ENCODE results near the gene WNT6.

Gene WNT6

DNA sequence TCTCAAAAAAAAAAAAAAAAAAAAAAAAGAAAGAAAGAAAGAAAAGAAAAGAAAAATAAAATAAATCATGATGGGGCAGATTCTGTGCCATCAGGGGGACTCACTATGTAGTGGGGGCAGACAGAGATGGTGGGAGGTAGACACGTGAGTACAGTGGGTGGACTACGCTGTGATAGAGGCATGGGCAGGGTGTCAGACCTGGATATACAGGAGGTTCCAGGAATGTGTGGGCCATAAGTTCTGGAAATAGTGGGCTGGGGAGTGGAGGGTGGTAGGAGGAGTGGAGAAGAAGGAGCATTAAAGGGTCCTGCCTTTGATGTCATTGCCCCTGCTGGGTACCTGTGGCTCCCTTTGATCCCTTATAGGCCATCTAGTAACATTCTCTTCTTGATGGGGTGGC lies 8.8 kb upstream of the WNT6 start:
- no peak for DNase-seq (ENCODE audit: low read depth)
- TF ChIP-seq, protein P1, sequence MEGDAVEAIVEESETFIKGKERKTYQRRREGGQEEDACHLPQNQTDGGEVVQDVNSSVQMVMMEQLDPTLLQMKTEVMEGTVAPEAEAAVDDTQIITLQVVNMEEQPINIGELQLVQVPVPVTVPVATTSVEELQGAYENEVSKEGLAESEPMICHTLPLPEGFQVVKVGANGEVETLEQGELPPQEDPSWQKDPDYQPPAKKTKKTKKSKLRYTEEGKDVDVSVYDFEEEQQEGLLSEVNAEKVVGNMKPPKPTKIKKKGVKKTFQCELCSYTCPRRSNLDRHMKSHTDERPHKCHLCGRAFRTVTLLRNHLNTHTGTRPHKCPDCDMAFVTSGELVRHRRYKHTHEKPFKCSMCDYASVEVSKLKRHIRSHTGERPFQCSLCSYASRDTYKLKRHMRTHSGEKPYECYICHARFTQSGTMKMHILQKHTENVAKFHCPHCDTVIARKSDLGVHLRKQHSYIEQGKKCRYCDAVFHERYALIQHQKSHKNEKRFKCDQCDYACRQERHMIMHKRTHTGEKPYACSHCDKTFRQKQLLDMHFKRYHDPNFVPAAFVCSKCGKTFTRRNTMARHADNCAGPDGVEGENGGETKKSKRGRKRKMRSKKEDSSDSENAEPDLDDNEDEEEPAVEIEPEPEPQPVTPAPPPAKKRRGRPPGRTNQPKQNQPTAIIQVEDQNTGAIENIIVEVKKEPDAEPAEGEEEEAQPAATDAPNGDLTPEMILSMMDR (conservative IDR thresholded peaks at IDR 0.05; ENCODE audit: low read depth, low read length), result no peak
- no peak overlapping the region for H3K4me3 ChIP-seq (ENCODE audit: low read depth, low read length)

DNA sequence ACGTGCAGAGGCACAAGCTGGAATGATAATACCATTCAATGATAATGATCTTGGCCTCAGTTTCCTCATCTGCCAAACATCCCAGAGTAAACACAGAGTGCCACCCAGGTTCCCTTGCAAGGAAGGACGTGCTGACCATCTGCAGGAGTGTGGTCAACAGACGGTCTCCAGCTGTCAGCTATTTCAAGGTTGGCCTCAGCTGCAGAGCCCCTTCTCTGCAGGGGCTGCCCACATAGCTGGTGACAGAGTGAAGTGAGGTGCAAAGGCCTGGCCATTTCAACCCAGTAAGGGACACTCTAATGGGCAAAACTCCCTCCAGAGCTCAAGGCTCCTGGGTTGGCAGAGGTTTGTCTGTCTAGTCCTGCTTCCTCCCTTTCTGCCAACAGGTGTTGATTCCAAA lies 8.3 kb upstream of the WNT6 start:
- no peak for DNase-seq (ENCODE audit: low read depth)
- TF ChIP-seq, protein P1 (conservative IDR thresholded peaks at IDR 0.05; ENCODE audit: low read depth, low read length), result no peak
- H3K4me3 ChIP-seq (ENCODE audit: low read depth, low read length), result no peak overlapping the region

DNA sequence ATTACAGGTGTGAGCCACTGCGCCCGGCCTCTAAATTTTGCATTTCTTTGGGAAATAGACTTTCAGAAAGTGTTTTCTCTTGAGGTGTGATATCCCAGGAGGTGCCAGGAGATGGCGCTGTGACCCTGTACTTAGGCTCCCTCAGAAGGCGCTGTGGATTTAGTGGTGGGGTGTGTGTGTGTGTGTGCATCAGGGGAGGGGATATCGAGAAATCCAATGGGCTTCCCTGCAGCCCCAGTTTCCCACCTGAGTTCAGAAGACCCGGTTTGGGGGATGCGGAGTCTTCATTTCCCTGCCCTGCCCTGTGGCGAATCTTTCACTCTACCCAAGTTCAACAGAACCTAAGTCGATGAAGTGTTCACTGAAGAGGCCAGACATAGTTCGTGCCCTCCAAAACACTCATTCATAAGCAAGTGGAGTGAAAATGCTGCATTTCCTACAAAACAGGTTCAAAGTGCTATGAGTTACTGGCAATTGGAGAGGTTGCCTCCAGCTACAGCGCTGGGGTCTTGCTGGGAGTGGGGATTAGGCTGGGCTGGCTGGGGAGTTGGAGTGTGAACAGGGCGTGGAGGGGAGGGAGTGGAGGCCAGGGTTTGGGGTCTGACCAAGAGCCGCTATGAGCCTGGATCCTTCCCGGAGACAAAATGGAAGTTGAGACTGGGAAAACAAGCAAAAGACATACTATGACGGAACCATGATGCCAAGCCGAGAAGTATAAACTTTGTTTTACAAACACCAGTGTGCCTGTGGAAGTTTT lies 6.5 kb upstream of the WNT6 start:
- TF ChIP-seq, protein P1 (conservative IDR thresholded peaks at IDR 0.05; ENCODE audit: low read depth, low read length), result peak; percentile 87
- no peak overlapping the region for H3K4me3 ChIP-seq (ENCODE audit: low read depth, low read length)
- peak; percentile 80 for DNase-seq (ENCODE audit: low read depth)

DNA sequence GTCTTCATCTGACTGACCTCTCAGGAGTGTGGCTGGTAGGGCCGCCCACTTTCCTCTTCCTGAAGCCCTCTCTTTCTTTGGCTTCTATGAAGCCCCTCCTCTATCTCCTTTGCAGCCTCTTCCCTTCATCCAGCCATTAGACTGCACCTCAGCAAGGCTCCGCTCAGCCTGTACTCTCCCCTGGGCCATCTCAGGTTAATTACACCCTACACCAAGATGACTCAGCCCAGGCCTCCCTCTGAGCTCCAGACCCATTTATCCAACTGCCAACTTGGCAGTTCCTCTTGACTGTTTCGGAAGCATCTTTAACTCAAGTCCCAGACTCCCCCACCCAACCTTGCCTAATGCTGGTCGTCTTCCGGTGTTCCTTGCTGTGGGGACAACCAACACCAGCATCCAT lies 5.8 kb upstream of the WNT6 start:
- H3K4me3 ChIP-seq (ENCODE audit: low read depth, low read length), result no peak overlapping the region
- TF ChIP-seq, protein P1 (conservative IDR thresholded peaks at IDR 0.05; ENCODE audit: low read depth, low read length), result no peak
- DNase-seq (ENCODE audit: low read depth), result peak; percentile 49

DNA sequence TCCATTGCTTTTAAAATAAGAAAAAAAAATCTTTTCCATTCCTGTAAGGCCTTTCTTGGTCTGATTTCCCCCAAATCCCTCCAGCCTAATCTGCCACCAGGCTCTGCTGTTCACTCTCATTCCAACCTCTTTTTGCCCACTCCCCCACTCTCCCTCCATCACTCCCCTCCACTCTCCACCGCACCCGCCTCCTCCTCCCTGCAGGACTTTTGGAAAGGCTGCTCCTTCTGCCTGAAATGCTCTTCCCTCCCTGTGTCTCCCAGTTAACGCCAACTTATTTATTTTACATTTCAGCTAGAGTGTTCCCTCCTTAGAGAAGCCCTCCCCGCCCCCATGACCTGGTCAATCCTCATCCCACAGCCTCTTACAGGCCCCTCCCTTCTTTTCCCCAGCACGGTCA lies 4.7 kb upstream of the WNT6 start:
- H3K4me3 ChIP-seq (ENCODE audit: low read depth, low read length), result no peak overlapping the region
- TF ChIP-seq, protein P1 (conservative IDR thresholded peaks at IDR 0.05; ENCODE audit: low read depth, low read length), result no peak
- DNase-seq (ENCODE audit: low read depth), result no peak

DNA sequence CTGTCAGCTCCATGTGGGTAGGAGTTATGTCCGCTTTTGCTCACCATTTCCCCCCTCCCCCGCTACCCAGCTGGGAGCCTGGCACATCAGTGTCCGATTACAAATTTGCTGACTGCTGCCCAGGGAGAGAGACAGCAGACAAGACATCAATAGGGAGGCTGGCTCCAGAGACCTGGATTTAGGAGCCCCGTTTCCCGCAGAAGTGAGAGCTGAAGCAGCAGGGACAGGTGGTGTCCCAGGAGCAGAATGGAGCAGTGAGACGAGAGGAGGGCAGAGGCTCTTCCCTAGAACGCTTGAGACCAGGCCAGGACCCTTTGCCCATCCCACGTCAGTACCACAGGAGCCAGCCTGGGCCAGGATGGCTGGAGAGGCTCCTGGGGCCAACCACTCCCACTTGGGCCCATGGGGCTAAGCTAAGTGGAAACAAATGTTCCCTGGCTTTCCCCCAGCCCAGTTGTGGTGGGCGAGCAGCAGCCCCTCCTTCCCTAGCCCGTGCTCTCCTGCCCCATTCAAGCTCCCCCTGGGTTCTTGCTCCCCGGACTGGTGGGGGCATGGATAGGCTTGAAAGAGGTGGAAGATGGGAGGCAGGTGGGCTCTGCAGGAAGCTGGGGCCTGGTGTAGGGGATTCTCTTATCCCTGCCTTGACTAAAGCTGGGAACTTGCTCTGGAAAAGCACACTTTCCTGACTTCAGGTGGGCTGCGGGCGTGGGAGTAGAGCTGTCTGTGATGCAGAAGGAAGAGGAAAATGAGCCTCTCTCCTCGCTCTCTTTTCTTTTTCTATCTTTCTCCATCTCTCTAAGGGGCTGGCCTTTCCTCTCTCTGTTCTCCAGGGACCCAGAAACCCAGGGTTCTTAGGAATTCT lies 4.1 kb upstream of the WNT6 start:
- DNase-seq (ENCODE audit: low read depth), result no peak
- TF ChIP-seq, protein P1 (conservative IDR thresholded peaks at IDR 0.05; ENCODE audit: low read depth, low read length), result no peak
- H3K4me3 ChIP-seq (ENCODE audit: low read depth, low read length), result no peak overlapping the region

All from choroid plexus epithelial cell (primary cell).